Measurements from ENCODE around the gene SLC29A3. TPM values are rescaled to one million over a fixed set of nuclear protein-coding genes. Genes with fewer than 3 reads are reported as not detected.

Gene SLC29A3
- total and polyA plus RNA-seq, 7 donors: 0.64 to 2.2 (median 0.81) TPM

DNA sequence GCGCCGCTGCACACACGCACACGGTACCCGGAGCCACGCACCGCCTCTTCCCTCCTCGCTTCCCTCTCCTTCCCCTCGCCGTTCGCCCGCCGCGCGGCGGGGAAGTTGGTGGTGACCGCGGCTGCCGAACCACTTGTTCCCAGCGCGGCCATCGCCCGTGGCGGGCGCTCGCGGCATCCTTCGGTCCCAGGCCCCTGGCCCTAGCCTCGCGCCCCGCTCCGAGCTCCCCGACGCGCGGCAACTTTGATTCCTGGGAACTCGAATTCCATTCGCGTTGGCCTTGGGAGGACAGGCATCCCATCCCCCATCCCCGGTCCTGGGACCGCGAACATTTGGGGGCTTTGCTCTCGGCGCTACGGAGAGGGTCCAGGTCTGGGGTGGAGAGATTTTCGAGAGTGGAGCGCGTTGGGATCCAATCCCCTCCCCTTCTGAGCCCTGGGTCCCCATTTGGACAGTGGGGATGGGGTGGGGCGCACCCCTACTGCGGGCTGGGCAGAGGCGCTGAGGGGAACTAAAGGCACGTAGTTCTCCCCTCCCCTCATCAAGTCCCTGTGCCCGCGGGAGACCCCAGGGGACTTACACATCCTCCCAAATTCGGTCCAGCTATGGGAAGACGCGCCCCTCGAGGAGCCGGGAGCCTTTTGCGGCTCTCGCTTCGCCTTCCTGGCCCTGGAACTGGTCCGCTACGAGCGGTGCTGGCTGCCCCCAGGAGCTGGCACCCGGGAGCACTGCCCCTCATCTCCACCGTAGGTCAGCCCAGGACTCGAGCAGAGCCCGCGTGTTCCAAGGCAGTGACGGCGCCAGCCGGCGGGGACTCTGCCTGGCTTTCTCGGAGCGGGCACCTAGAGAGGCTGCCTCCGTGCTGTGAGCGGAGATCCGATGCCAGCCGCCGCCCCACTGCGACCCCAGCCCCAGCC lies 78.5 kb downstream of the SLC29A3 start:
- H3K36me3 ChIP-seq (ENCODE audit: insufficient read depth in 1 of 2, low read depth in 1 of 2): no peaks in the 10 kb centered on the region
- H3K9me3 ChIP-seq: no peaks in the 10 kb centered on the region
- intact Hi-C loops (cut with DNase I): loop anchor here in 1 of 2 donors (5.0 kb wide), 1 partner anchor 210 kb away; no protein-coding TSS in a partner anchor
- TF ChIP-seq, protein P1, sequence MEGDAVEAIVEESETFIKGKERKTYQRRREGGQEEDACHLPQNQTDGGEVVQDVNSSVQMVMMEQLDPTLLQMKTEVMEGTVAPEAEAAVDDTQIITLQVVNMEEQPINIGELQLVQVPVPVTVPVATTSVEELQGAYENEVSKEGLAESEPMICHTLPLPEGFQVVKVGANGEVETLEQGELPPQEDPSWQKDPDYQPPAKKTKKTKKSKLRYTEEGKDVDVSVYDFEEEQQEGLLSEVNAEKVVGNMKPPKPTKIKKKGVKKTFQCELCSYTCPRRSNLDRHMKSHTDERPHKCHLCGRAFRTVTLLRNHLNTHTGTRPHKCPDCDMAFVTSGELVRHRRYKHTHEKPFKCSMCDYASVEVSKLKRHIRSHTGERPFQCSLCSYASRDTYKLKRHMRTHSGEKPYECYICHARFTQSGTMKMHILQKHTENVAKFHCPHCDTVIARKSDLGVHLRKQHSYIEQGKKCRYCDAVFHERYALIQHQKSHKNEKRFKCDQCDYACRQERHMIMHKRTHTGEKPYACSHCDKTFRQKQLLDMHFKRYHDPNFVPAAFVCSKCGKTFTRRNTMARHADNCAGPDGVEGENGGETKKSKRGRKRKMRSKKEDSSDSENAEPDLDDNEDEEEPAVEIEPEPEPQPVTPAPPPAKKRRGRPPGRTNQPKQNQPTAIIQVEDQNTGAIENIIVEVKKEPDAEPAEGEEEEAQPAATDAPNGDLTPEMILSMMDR (IDR thresholded peaks at IDR 0.05): no peak
- peak overlapping the region; percentile 63 for H3K4me3 ChIP-seq
- ATAC-seq (peak in 2 of 4 donors; percentile 18), DNase-seq (peak in 1 of 2 donors; percentile 22)
- WGBS, 3 donors: 1% methylated on average over 64 to 82 of the region's 82 CpGs
- peaks cover 0 to 70% (median 22%) of the 10 kb centered on the region in 3 donors for H3K27me3 ChIP-seq (ENCODE audit: insufficient read depth in 3 of 3, low read length in 2 of 3)
- no peak overlapping the region for H3K27ac ChIP-seq
- H3K4me1 ChIP-seq: peaks cover 12% of the 10 kb centered on the region

DNA sequence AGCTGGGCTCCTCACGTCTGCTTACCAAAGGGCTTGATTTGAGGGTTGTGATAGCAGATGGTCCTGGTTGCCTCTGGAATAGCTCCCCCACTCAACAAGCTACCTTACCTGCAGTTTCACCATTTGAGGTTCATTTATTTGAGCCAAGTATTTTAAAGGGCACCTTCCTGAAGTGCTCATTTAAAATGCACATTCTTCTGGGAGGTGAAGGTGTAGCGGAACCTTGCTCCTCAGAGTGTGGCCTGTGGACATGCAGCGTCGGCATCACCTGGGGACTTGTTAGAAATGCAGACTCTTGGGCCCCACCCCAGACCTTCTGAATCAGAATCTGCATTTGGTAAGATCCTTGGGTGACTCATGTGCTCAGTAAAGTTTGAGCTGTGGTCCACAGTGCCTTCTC lies 79.9 kb downstream of the SLC29A3 start:
- TF ChIP-seq, protein P1 (IDR thresholded peaks at IDR 0.05): no peak
- Histone ChIP-seq H3K9me3 (no peaks in the 10 kb centered on the region), H3K4me3 (no peak overlapping the region), H3K27me3 (ENCODE audit: insufficient read depth in 3 of 3, low read length in 2 of 3) (peaks cover 0 to 69% (median 22%) of the 10 kb centered on the region in 3 donors), H3K27ac (no peak overlapping the region), H3K36me3 (ENCODE audit: insufficient read depth in 1 of 2, low read depth in 1 of 2) (no peaks in the 10 kb centered on the region), H3K4me1 (peaks cover 12% of the 10 kb centered on the region)
- no peak for ATAC-seq
- DNase-seq: no peak
- 75 to 82% (median 81%) methylated on average over 4 of the region's 4 CpGs for WGBS, 3 donors
- intact Hi-C loops (cut with DNase I): loop anchor here in 1 of 2 donors (5.0 kb wide), 1 partner anchor 208 kb away; no protein-coding TSS in a partner anchor

DNA sequence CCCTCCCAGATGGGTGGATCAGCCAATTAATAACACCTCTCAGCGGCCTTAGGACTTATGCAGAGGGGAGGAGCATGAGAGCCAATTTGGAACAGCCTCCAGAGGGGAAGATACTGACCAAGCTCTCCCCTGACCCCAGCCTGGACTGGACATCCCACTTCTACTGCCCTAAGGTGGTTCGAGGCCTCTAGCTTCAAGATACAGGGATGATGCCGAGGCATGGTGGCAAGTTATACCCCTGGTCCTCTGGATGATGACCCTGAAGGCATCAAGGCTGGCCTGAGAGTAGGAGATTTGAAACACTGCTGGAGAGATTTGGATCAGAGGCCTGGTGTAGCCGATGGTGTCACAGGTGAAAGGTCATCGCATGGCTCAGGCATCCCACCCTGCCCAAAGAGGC lies 80.9 kb downstream of the SLC29A3 start:
- peaks cover 0 to 69% (median 22%) of the 10 kb centered on the region in 3 donors for H3K27me3 ChIP-seq (ENCODE audit: insufficient read depth in 3 of 3, low read length in 2 of 3)
- ATAC-seq (no peak), DNase-seq (no peak)
- no peak overlapping the region for H3K4me3 ChIP-seq
- no peak overlapping the region for H3K27ac ChIP-seq
- TF ChIP-seq, protein P1 (IDR thresholded peaks at IDR 0.05): no peak
- H3K9me3 ChIP-seq: no peaks in the 10 kb centered on the region
- H3K36me3 ChIP-seq (ENCODE audit: insufficient read depth in 1 of 2, low read depth in 1 of 2): no peaks in the 10 kb centered on the region
- intact Hi-C loops (cut with DNase I): loop anchor here in 1 of 2 donors (5.0 kb wide), 1 partner anchor 207 kb away; no protein-coding TSS in a partner anchor
- peaks cover 12% of the 10 kb centered on the region for H3K4me1 ChIP-seq
- 90 to 95% (median 90%) methylated on average over 5 of the region's 5 CpGs for WGBS, 3 donors

DNA sequence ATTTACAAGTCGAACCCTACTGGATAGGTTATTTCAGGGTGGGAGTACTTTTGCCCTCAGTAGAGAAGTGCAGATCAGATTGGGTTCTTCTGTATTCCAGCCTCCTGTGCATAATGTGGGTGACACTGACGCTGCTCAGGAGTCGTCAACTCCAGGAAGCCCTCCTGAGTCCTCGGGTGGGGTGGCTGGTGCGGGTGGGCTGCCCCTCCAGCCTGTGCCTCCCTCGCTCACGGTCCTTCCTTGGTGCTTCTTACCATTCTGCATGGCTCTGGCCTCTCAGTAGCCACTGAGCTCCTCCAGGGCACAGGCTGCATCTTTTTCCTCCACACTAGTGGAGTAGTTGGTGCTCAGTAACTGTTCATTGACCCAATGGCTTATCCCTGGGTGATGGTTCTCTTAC lies 82.0 kb downstream of the SLC29A3 start:
- WGBS, 3 donors: 95 to 99% (median 96%) methylated on average over 7 of the region's 7 CpGs
- H3K4me1 ChIP-seq: peaks cover 12% of the 10 kb centered on the region
- ATAC-seq (no peak), DNase-seq (no peak)
- H3K9me3 ChIP-seq: no peaks in the 10 kb centered on the region
- H3K36me3 ChIP-seq (ENCODE audit: insufficient read depth in 1 of 2, low read depth in 1 of 2): no peaks in the 10 kb centered on the region
- no peak overlapping the region for H3K4me3 ChIP-seq
- TF ChIP-seq, protein P1 (IDR thresholded peaks at IDR 0.05): no peak
- H3K27ac ChIP-seq: no peak overlapping the region
- peaks cover 0 to 62% (median 22%) of the 10 kb centered on the region in 3 donors for H3K27me3 ChIP-seq (ENCODE audit: insufficient read depth in 3 of 3, low read length in 2 of 3)
- intact Hi-C loops (cut with DNase I): no loop called here

Data from psoas muscle (tissue), 8 donors.